Upper lobe of left lung (tissue), 6 donors: Measurements from ENCODE around the gene PREX1. TPM values are rescaled to one million over a fixed set of nuclear protein-coding genes. Genes with fewer than 3 reads are reported as not detected.

Source experiments
- ATAC-seq, 2 donors: fragments of 200-7000 bp; cut with Tn5 transposase; one replicate each; pipeline ENCODE4 v1.9.1; 2022; ENCODE audit warnings: mild to moderate bottlenecking in 2 of 2, moderate library complexity in 2 of 2; ENCODE audit not compliant: low FRiP score in 2 of 2
- DNase-seq, 2 donors: peaks; one replicate each; pipeline ENCODE4 v3.0.0-alpha.2; 2019 to 2020
- H3K27ac ChIP-seq, 4 donors: fragments of 200-600 bp; sonication (generic); one replicate each; pipeline ENCODE4 v1.5.1; 2016 to 2019
- H3K27me3 ChIP-seq, 4 donors: fragments of 200-600 bp; sonication (generic); one replicate each; pipeline ENCODE4 v1.5.1; 2017 to 2019
- H3K36me3 ChIP-seq, 4 donors: fragments of 200-600 bp; sonication (generic); one replicate each; pipeline ENCODE4 v1.5.1; 2016 to 2019
- H3K4me1 ChIP-seq, 4 donors: fragments of 200-600 bp; sonication (generic); one replicate each; pipeline ENCODE4 v1.5.1; 2018 to 2019
- H3K4me3 ChIP-seq, 4 donors: fragments of 200-600 bp; sonication (generic); one replicate each; pipeline ENCODE4 v1.5.1; 2017 to 2019; ENCODE audit warnings: mild to moderate bottlenecking in 2 of 4, moderate library complexity in 1 of 4
- H3K9me3 ChIP-seq, 4 donors: fragments of 200-600 bp; sonication (generic); one replicate each; pipeline ENCODE4 v1.5.1; 2018 to 2019
- CTCF ChIP-seq, 6 experiments: fragments of 450-650 bp in 4 of 6; fragments of 200-600 bp in 2 of 6; sonication (generic) in 2 of 6; IDR thresholded peaks; one replicate each; pipeline ENCODE4 v1.5.1; 2016 to 2019; ENCODE audit warnings: antibody characterized with exemption in 6 of 6
- EP300 ChIP-seq, 4 donors: sonication (generic); formaldehyde crosslinking; IDR thresholded peaks; one replicate each; pipeline ENCODE4 v1.5.1; 2017; ENCODE audit warnings: antibody characterized with exemption in 4 of 4, control low read depth in 2 of 4
- POLR2A ChIP-seq, 4 donors: fragments of 450-650 bp; IDR thresholded peaks; one replicate each; pipeline ENCODE4 v1.5.1; 2016 to 2017; ENCODE audit warnings: antibody characterized with exemption in 4 of 4, mild to moderate bottlenecking in 2 of 4
- POLR2AphosphoS5 ChIP-seq, 2 donors: sonication (generic); formaldehyde crosslinking; IDR thresholded peaks; one replicate each; pipeline ENCODE4 v1.5.1; 2017; ENCODE audit warnings: antibody characterized with exemption in 2 of 2
- WGBS, 2 donors: methylation state at CpG; one replicate each; pipeline ENCODE4 v1.1.5; 2017 to 2018; 5-methylcytosine and 5-hydroxymethylcytosine counted together
- total RNA-seq, 6 donors: library from RNA; depleted of rRNA in 4 of 6; stranded (reverse); fragments of >200 nt in 4 of 6; gene quantifications; one replicate each; pipeline versions ENCODE4 v1.1.0 to v1.2.1, GENCODE V29; 2016 to 2021
- donor health status: DM: no; HTN: no; CAD: no; lungs with moderate emphysema.
- donor health status: DM: no; HTN: yes; CAD: no; lungs with severe emphysema.

The PREX1 gene
- total RNA-seq, 6 donors from 2014 or later, result 42.8 to 177 (median 74.6) TPM

GRCh38 chr20:48583801-48584200 lies 244.0 kb downstream of the PREX1 start:
- DNase-seq (no peak), ATAC-seq (no peak)
- no peaks in the 10 kb centered on the region for H3K36me3 ChIP-seq
- no peak overlapping the region for H3K27ac ChIP-seq
- H3K9me3 ChIP-seq, result no peaks in the 10 kb centered on the region
- WGBS, 2 donors, result 81 to 84% methylated on average over 11 of the region's 11 CpGs
- H3K4me3 ChIP-seq, result no peak overlapping the region
- H3K27me3 ChIP-seq, result no peaks in the 10 kb centered on the region
- H3K4me1 ChIP-seq, result no peaks in the 10 kb centered on the region
- TF ChIP-seq CTCF (IDR thresholded peaks at IDR 0.05) (no peak), POLR2AphosphoS5 (IDR thresholded peaks at IDR 0.05) (no peak), EP300 (IDR thresholded peaks at IDR 0.05) (no peak), POLR2A (IDR thresholded peaks at IDR 0.05) (no peak)

- no peaks in the 10 kb centered on the region for H3K9me3 ChIP-seq
- H3K4me3 ChIP-seq, result no peak overlapping the region
- no peak for ATAC-seq
- WGBS, 2 donors, result 81 to 87% methylated on average over 11 of the region's 11 CpGs
- no peaks in the 10 kb centered on the region for H3K36me3 ChIP-seq
- no peaks in the 10 kb centered on the region for H3K4me1 ChIP-seq
- no peak for DNase-seq
- no peaks in the 10 kb centered on the region for H3K27me3 ChIP-seq
- TF ChIP-seq CTCF (IDR thresholded peaks at IDR 0.05) (no peak), EP300 (IDR thresholded peaks at IDR 0.05) (no peak), POLR2A (IDR thresholded peaks at IDR 0.05) (no peak), POLR2AphosphoS5 (IDR thresholded peaks at IDR 0.05) (no peak)
- no peak overlapping the region for H3K27ac ChIP-seq
These were observed 244.6 kb downstream of the PREX1 start for GRCh38 chr20:48583171-48583570.

GRCh38 chr20:48582673-48582985 lies 245.2 kb downstream of the PREX1 start:
- Histone ChIP-seq H3K4me1 (no peaks in the 10 kb centered on the region), H3K36me3 (no peaks in the 10 kb centered on the region), H3K27ac (no peak overlapping the region), H3K4me3 (no peak overlapping the region), H3K27me3 (no peaks in the 10 kb centered on the region), H3K9me3 (no peaks in the 10 kb centered on the region)
- ATAC-seq (no peak), DNase-seq (no peak)
- 36 to 40% methylated on average over 5 of the region's 5 CpGs for WGBS, 2 donors
- no peak for TF ChIP-seq CTCF (IDR thresholded peaks at IDR 0.05)
- no peak for TF ChIP-seq POLR2AphosphoS5 (IDR thresholded peaks at IDR 0.05)
- TF ChIP-seq EP300 (IDR thresholded peaks at IDR 0.05), result no peak
- no peak for TF ChIP-seq POLR2A (IDR thresholded peaks at IDR 0.05)

GRCh38 chr20:48581167-48581566 lies 246.6 kb downstream of the PREX1 start:
- TF ChIP-seq CTCF (IDR thresholded peaks at IDR 0.05), result no peak
- TF ChIP-seq EP300 (IDR thresholded peaks at IDR 0.05), result no peak
- no peak for TF ChIP-seq POLR2A (IDR thresholded peaks at IDR 0.05)
- TF ChIP-seq POLR2AphosphoS5 (IDR thresholded peaks at IDR 0.05), result no peak
- H3K36me3 ChIP-seq, result no peaks in the 10 kb centered on the region
- no peaks in the 10 kb centered on the region for H3K27me3 ChIP-seq
- ATAC-seq (no peak), DNase-seq (no peak)
- no peaks in the 10 kb centered on the region for H3K4me1 ChIP-seq
- H3K27ac ChIP-seq, result no peak overlapping the region
- 73 to 82% methylated on average over 4 to 5 of the region's 5 CpGs for WGBS, 2 donors
- H3K4me3 ChIP-seq, result no peak overlapping the region
- H3K9me3 ChIP-seq, result no peaks in the 10 kb centered on the region

GRCh38 chr20:48578397-48579098 lies 249.3 kb downstream of the PREX1 start:
- 84 to 94% methylated on average over 10 to 11 of the region's 11 CpGs for WGBS, 2 donors
- Histone ChIP-seq H3K27me3 (no peaks in the 10 kb centered on the region), H3K36me3 (no peaks in the 10 kb centered on the region), H3K27ac (no peak overlapping the region), H3K4me3 (no peak overlapping the region), H3K9me3 (no peaks in the 10 kb centered on the region), H3K4me1 (no peaks in the 10 kb centered on the region)
- TF ChIP-seq EP300 (IDR thresholded peaks at IDR 0.05), result no peak
- no peak for TF ChIP-seq POLR2AphosphoS5 (IDR thresholded peaks at IDR 0.05)
- no peak for TF ChIP-seq POLR2A (IDR thresholded peaks at IDR 0.05)
- TF ChIP-seq CTCF (IDR thresholded peaks at IDR 0.05), result no peak
- ATAC-seq (no peak), DNase-seq (no peak)
